Measurements from ENCODE around the gene LYRM7. TPM values are rescaled to one million over a fixed set of nuclear protein-coding genes. Genes with fewer than 3 reads are reported as not detected.

LYRM7 gene
- total and polyA plus RNA-seq, 7 donors, result 11.3 to 31.0 (median 24.2) TPM

DNA sequence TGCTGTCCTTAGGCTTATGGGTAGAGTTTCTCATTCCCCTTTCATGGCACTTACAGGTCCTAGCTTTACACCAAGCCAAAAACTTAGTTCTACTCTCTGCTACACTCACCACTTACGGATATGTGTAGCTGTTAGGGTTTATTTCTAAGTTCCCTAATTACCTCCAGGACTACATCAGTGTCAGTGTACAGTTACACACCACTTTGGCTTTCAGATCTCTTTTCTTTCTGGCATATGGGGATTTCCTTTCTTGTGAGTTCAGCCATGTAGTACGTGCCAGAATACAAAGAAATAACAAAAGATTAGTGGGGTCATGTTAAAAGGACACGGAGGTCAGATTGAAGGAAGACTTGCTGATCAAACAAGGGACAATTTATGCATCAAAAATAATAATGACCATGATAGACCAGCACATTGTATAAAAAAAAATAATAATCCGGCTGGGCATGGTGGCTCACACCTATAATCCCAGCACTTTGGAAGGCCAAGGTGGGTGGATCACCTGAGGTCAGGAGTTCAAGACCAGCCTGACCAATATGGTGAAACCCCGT lies 41.8 kb downstream of the LYRM7 start:
- no peaks in the 10 kb centered on the region for H3K27me3 ChIP-seq (ENCODE audit: insufficient read depth in 3 of 3, low read length in 2 of 3)
- no peaks in the 10 kb centered on the region for H3K9me3 ChIP-seq
- no peaks in the 10 kb centered on the region for H3K4me1 ChIP-seq
- H3K27ac ChIP-seq, result no peak overlapping the region
- 62 to 73% (median 65%) methylated on average over 5 of the region's 5 CpGs for WGBS, 3 donors
- no peak overlapping the region for H3K4me3 ChIP-seq
- ATAC-seq (no peak), DNase-seq (no peak)
- TF ChIP-seq, protein P1, sequence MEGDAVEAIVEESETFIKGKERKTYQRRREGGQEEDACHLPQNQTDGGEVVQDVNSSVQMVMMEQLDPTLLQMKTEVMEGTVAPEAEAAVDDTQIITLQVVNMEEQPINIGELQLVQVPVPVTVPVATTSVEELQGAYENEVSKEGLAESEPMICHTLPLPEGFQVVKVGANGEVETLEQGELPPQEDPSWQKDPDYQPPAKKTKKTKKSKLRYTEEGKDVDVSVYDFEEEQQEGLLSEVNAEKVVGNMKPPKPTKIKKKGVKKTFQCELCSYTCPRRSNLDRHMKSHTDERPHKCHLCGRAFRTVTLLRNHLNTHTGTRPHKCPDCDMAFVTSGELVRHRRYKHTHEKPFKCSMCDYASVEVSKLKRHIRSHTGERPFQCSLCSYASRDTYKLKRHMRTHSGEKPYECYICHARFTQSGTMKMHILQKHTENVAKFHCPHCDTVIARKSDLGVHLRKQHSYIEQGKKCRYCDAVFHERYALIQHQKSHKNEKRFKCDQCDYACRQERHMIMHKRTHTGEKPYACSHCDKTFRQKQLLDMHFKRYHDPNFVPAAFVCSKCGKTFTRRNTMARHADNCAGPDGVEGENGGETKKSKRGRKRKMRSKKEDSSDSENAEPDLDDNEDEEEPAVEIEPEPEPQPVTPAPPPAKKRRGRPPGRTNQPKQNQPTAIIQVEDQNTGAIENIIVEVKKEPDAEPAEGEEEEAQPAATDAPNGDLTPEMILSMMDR (IDR thresholded peaks at IDR 0.05), result no peak
- H3K36me3 ChIP-seq (ENCODE audit: insufficient read depth in 1 of 2, low read depth in 1 of 2), result no peaks in the 10 kb centered on the region
- intact Hi-C loops (cut with DNase I), result no loop called here

DNA sequence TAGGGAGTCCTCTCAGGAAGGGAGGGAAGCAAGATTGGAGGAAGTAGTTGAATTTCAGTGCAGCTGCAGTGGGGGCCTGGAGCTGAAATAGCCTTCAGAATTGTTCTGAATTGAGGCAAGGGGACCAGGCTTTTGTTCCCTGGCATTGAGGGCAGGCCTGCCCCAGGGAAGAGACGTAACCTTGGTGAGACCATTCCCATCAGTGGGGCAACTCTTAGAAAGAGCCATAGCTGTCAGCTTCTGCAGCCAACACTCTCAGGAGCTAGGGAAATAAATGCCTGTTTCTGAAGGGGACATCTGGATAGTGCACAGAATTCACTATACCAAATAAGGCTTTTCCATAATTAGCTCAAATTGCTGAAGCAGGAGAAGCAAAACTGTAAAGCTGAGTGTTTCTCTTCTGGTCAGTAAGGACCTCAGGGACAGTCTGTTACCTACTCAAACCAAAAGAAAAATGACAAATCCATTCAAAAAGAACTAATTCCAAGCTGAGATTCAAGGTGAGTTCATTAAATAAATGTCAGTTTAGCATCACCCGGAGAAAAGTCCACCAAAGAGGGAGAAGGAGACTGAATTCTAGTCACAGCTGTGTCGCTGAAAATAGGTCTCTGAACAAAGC lies 44.0 kb downstream of the LYRM7 start:
- DNase-seq (no peak), ATAC-seq (no peak)
- no peaks in the 10 kb centered on the region for H3K36me3 ChIP-seq (ENCODE audit: insufficient read depth in 1 of 2, low read depth in 1 of 2)
- H3K9me3 ChIP-seq, result no peaks in the 10 kb centered on the region
- intact Hi-C loops (cut with DNase I), result no loop called here
- 58 to 66% (median 64%) methylated on average over 3 of the region's 3 CpGs for WGBS, 3 donors
- no peak overlapping the region for H3K4me3 ChIP-seq
- H3K4me1 ChIP-seq, result no peaks in the 10 kb centered on the region
- TF ChIP-seq, protein P1 (IDR thresholded peaks at IDR 0.05), result no peak
- no peak overlapping the region for H3K27ac ChIP-seq
- H3K27me3 ChIP-seq (ENCODE audit: insufficient read depth in 3 of 3, low read length in 2 of 3), result no peaks in the 10 kb centered on the region

DNA sequence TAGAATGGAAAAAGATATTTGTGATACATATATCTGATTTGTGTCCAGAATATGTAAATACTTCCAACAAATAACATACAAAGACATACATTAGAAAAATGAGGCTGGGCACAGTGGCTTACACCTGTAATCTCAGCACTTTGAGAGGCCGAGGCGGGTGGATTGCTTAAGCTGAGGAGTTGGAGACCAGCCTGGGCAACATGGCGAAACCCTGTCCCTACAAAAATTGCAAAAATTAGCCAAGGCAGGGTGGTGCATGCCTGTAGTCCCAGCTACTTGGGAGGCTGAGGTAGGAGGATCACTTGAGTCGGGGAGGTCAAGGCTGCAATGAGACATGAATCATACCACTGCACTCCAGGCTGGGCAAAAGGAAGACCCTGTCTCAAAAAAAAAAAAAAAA lies 47.0 kb downstream of the LYRM7 start:
- intact Hi-C loops (cut with DNase I), result no loop called here
- Histone ChIP-seq H3K36me3 (ENCODE audit: insufficient read depth in 1 of 2, low read depth in 1 of 2) (no peaks in the 10 kb centered on the region), H3K9me3 (no peaks in the 10 kb centered on the region), H3K4me1 (no peaks in the 10 kb centered on the region), H3K27me3 (ENCODE audit: insufficient read depth in 3 of 3, low read length in 2 of 3) (no peaks in the 10 kb centered on the region), H3K4me3 (no peak overlapping the region), H3K27ac (no peak overlapping the region)
- TF ChIP-seq, protein P1 (IDR thresholded peaks at IDR 0.05), result no peak
- 93 to 95% (median 93%) methylated on average over 4 of the region's 4 CpGs for WGBS, 3 donors
- ATAC-seq (no peak), DNase-seq (no peak)

DNA sequence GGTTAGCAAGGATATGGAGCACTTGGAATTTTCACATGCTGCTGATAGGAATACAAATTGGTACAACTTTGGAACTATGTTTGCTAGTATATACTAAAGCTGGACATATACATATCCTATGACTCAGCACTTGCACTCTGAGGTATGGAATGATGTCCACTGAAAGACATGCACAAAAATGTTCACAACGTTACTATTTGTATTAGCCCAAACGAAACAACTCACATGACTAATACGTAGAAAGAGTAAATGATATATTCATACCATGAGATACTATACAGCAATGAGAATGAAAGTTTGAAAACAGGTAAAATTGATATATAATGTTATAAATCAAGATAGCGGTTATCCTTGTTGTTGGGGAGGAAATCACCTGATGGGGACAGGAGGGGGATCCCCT lies 47.6 kb downstream of the LYRM7 start:
- TF ChIP-seq, protein P1 (IDR thresholded peaks at IDR 0.05), result no peak
- Histone ChIP-seq H3K4me3 (no peak overlapping the region), H3K27ac (no peak overlapping the region), H3K4me1 (no peaks in the 10 kb centered on the region), H3K27me3 (ENCODE audit: insufficient read depth in 3 of 3, low read length in 2 of 3) (no peaks in the 10 kb centered on the region), H3K9me3 (no peaks in the 10 kb centered on the region), H3K36me3 (ENCODE audit: insufficient read depth in 1 of 2, low read depth in 1 of 2) (no peaks in the 10 kb centered on the region)
- DNase-seq (no peak), ATAC-seq (no peak)
- WGBS, 3 donors, result 79 to 94% (median 88%) methylated on average over 4 of the region's 4 CpGs
- intact Hi-C loops (cut with DNase I), result no loop called here

DNA sequence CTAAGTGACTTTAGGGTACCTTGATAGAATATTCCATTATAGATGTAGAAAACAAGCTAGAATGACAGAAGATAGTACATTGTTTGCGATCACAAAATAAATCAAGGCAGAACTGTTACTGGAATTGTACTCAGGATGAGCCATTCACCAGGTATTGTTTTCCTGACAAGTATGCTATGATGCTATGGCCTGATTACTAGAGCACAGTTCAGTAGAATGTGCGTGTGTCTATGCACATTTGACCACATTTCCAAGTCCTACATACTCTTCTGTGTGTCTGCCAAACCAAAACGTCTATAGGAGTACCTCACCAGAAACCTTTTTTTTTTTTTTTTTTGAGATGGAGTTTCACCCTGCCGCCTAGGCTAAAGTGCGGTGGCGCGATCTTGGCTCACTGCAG lies 49.8 kb downstream of the LYRM7 start:
- H3K27me3 ChIP-seq (ENCODE audit: insufficient read depth in 3 of 3, low read length in 2 of 3), result no peaks in the 10 kb centered on the region
- WGBS, 3 donors, result 88 to 91% (median 90%) methylated on average over 7 of the region's 7 CpGs
- H3K36me3 ChIP-seq (ENCODE audit: insufficient read depth in 1 of 2, low read depth in 1 of 2), result no peaks in the 10 kb centered on the region
- DNase-seq, result no peak
- no peaks in the 10 kb centered on the region for H3K9me3 ChIP-seq
- no peak for ATAC-seq
- TF ChIP-seq, protein P1 (IDR thresholded peaks at IDR 0.05), result no peak
- intact Hi-C loops (cut with DNase I), result no loop called here
- H3K4me1 ChIP-seq, result no peaks in the 10 kb centered on the region
- no peak overlapping the region for H3K4me3 ChIP-seq
- H3K27ac ChIP-seq, result no peak overlapping the region

Data from psoas muscle (tissue), 8 donors.